Measurements from ENCODE around the gene SIGLECL1.

The SIGLECL1 gene

DNA sequence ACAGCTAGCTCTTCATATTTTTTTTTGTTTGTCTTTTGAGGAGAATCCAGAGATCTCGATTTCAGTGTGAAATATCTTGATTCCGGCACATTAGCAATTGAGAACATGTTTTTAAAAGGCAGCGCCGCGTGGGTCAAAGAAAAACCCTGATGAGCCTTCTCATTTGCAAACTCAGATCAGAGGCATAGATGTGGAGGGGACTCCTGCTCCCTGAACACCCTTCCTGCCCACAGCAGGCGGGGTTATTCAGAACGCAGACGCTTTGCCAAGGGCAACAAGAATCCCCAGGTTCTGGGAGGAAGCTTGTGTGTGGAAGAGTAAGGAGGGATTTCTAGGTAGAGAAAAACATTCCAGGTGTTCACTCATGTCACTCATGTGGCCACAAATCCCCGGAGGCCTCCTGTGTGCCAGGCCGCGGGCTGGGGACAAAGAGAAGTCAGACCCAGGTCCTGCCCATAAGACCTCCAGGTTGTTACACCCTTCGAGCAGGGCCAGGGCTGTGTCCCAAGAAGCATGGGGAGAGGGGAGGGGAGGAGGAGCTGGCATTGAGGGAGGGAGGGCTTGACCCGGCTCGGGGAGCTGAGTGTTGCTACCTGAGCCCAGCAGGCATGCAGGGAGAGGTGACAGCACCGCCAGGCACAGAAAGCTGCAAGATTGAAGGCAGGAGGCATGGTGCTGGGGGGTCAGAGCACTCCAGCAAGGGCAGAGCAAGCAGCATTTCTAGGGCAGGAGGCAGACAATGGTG is 44.7 kb downstream of the SIGLECL1 start:
- no peak for DNase-seq (ENCODE audit: low read depth, low spot score)

GRCh38 chr19:51296336-51297093 is 45.6 kb downstream of the SIGLECL1 start:
- no peak for DNase-seq (ENCODE audit: low read depth, low spot score)

- no peak for DNase-seq (ENCODE audit: low read depth, low spot score)
Measured at GRCh38 chr19:51297406-51297805, 46.5 kb downstream of the SIGLECL1 start.

- DNase-seq (ENCODE audit: low read depth, low spot score), result no peak
Measured at GRCh38 chr19:51301266-51301665, 50.4 kb downstream of the SIGLECL1 start.

GRCh38 chr19:51305479-51305878 is 54.6 kb downstream of the SIGLECL1 start:
- DNase-seq (ENCODE audit: low read depth, low spot score), result no peak

GRCh38 chr19:51311351-51312257 is 60.7 kb downstream of the SIGLECL1 start, which contains the start of gene IGLON5:
Gene IGLON5 (plus strand): TSS chr19:51311644. CDS start chr19:51311848, 204 bp downstream.
- DNase-seq (ENCODE audit: low read depth, low spot score), result no peak

GRCh38 chr19:51316688-51317087 is 65.8 kb downstream of the SIGLECL1 start:
- no peak for DNase-seq (ENCODE audit: low read depth, low spot score)

GRCh38 chr19:51317376-51317775 is 66.5 kb downstream of the SIGLECL1 start:
- no peak for DNase-seq (ENCODE audit: low read depth, low spot score)

GRCh38 chr19:51317968-51318367 is 67.1 kb downstream of the SIGLECL1 start:
- DNase-seq (ENCODE audit: low read depth, low spot score), result no peak
